NCI-H69 (cell line): Measurements from ENCODE around the gene MAN2A2.

ENCODE experiments used
- DNase-seq: peaks from one replicate; lab custom pipeline; 2025; lab: John Stamatoyannopoulos, UW

Gene MAN2A2

GRCh38 chr15:90960298-90961091 is 57.4 kb downstream of the MAN2A2 start:
- no peak for DNase-seq

- DNase-seq = no peak
Observed at GRCh38 chr15:90962021-90962420, 58.9 kb downstream of the MAN2A2 start.

GRCh38 chr15:90966262-90966661 is 63.2 kb downstream of the MAN2A2 start:
- DNase-seq = no peak

GRCh38 chr15:90967206-90967605 is 64.1 kb downstream of the MAN2A2 start:
- no peak for DNase-seq

DNA sequence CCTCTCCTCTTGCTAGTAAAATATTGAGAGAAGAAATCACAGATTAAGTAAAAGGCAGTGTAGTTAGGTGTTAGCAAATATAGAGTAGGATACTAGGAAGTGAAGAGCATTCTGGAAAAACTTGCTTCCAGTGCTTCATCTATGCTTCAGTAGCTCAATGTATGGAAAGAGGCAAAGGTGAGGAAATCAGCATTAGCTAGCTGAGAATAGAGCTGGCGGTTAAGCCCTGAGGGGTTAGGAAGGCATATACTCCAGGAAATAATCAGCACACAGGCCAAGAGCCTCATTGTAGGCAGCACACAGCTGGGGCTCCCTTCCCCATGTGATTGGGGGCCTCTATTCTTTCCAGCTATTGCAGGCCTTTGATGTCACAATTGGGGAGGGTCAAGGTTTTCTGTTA is 65.3 kb downstream of the MAN2A2 start:
- no peak for DNase-seq

- no peak for DNase-seq
Observed at GRCh38 chr15:90970274-90970673, 67.2 kb downstream of the MAN2A2 start.

GRCh38 chr15:90972133-90972532 is 69.0 kb downstream of the MAN2A2 start:
- DNase-seq = no peak
